HK-2 (cell line): ENCODE results near the gene NTSR1.
"Not testable (repeated sequence)": the region's sequence is repeated elsewhere in the genome, so short reads cannot be mapped to it uniquely, and the experiment has no call there.

ENCODE experiments used
- DNase-seq: peaks from one replicate; pipeline ENCODE4 v3.0.0-alpha.2; 2018; ENCODE audit not compliant: unreplicated experiment

Gene NTSR1

GRCh38 chr20:62674370-62674769, 34.3 kb upstream of the NTSR1 start:
- DNase-seq: no peak

DNA sequence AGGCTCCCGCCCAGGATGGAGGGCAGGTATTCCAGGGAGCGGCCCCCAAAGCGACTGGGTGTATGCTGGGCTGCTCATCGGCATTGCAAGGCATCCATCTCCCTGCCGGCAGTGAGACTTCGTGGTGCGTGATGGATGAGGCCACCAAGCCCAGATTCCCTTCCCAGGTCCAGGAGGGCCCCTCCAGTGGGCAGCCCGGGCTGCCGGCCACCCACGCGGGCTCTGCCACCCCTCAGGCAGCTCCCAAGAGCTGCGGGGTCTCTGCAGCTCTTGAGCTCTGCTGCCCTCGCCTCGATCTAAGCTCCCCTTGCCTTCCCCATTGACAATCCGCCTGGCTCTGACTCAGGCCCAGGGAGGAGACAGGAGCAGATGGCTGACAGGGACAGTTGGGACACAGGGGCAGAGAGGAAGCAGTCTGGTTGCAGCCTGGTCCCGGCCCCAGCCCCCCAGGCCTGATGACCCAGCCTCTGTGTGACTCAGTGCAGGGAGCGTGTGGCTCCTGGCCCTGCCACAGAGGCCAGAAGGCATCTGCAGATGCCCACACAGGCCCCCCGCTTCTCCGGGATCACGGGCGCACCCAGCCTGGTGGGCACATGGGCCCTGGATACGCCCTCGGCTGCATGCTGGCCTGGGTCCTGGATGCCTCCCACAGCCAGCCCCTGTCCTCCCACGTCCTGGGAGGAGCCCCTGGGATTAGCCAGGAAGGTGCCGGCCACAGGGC, 33.3 kb upstream of the NTSR1 start:
- DNase-seq: peak; percentile 65

DNA sequence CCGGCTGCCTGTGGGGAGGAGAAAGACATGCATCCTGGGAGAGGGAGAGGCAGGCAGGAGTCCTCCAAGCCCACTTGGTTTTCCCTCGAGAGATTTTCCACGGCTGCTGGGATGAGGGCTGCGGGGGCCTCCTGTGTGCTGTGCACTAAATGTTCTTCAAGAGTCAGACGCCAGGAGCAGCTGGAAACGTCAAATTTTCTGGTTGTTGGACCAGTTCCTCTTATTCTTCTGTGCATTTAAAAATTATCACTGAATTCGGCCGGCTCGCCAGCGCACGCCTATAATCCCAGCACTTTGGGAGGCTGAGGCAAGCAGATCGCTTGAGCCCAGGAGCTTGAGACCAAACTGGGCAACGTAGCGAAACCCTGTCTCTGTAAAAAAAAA, 32.8 kb upstream of the NTSR1 start:
- DNase-seq: no peak

GRCh38 chr20:62676976-62677375, 31.7 kb upstream of the NTSR1 start:
- DNase-seq: no peak

- no peak for DNase-seq
These were observed 31.0 kb upstream of the NTSR1 start for GRCh38 chr20:62677678-62678077.

DNA sequence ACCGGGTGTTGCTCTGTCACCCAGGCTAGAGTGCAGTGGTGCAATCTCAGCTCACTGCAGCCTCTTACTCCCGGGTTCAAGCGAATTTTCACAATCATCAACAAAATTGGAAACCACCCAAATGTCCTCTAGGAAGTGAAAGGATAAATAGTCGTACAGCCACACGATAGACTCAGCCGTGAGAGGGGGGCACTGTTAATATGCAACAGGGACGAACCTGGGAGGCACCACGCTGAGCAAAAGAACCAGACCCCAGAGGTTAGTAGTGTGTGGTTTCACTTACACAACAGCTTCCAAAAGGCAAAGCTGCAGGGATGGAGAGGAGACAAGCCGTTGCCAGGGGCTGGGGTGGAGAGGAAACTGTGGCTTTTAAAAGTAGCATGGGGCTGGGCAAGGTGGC, 30.1 kb upstream of the NTSR1 start:
- DNase-seq: no peak

- DNase-seq: no peak
These were observed 28.6 kb upstream of the NTSR1 start for GRCh38 chr20:62679978-62680589.

GRCh38 chr20:62682912-62683517, 25.6 kb upstream of the NTSR1 start:
- no peak for DNase-seq

- DNase-seq: not testable (repeated sequence)
These were observed 24.8 kb upstream of the NTSR1 start for GRCh38 chr20:62683660-62684322.

GRCh38 chr20:62684981-62685380, 23.7 kb upstream of the NTSR1 start:
- no peak for DNase-seq

- DNase-seq: no peak
These were observed 22.7 kb upstream of the NTSR1 start for GRCh38 chr20:62685781-62686555.

DNA sequence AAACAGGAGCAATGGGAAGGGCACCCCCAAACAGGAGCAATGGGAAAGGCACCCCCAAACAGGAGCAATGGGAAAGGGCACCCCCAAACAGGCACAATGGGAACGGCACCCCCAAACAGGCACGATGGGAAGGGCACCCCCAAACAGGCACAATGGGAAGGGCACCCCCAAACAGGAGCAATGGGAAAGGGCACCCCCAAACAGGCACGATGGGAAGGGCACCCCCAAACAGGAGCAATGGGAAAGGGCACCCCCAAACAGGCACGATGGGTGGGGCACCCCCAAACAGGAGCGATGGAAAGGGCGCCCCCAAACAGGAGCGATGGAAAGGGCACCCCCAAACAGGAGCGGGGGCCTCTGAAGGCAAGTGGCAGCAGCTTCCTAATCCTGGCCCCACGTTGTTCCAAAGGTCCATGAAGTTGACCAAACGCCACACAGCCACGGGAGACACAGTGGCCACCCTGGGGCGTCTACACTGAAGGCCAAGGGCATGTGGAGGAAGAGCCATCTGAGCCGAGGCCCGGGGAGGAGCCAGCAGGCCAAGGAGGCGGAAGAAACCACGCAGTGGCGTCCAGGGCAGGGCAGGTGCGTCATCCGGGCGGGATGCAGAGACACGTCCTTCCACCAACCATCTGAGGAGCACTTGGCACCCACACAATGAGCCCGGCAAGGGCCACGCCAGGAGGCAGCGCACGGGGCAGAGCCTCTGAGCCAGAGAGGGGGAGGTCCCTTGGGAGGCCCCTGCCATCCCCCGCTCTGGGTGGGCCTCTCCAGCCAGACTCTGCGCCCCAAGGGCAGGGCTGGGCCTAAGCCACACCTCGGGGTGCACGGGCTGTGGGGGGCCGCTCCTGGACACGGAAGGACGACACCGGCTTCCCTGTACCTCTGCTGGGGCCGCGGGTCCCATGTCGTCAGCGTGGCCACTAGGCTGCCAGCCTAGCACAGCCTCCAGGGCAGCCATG, 21.5 kb upstream of the NTSR1 start:
- DNase-seq: no peak

DNA sequence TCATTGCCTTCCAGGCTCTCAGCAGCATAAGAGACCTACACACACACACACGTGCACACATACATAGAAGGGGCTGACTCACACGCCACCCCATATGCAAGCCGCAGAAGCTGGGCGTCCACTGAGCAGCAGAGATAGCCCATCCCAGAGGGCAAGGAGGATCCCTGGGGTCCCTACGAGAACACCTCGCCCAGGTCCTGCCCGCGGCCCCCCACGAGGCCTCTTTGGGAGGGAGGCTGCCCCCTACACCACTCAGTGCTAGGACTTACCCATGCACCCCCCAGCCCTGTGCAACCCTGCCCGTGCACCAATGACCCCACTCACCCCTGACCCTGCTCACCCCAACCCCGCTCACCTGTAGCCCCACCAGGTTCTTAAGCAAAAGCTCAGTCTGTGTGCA, 20.6 kb upstream of the NTSR1 start:
- DNase-seq: no peak

DNA sequence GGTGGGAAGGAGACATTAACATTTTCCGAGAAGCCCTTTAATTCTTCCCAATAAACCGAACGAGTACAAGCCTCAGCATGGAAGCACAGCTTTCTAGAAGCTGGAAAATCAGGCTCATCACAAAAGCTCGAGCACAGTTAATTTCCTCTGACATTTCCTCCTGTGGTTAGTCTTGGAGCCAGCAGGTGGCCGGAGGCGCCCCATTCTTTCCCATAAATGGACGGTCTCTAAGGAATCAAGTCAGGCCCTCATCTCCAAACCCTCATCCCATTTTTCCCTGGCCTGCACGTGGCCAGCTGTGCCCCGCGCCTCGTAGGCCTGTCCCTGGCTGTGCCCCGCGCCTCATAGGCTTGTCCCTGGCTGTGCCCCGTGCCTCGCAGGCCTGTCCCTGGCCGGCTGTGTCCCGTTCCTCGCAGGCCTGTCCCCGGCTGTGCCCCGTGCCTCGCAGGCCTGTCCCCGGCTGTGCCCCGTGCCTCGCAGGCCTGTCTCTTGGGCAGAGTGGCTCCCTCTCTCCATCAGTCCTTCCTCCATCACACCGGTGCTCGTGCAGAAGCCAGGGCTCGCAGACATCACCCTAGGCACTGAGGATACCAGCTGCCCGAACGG, 19.7 kb upstream of the NTSR1 start:
- no peak for DNase-seq

GRCh38 chr20:62689861-62690260, 18.8 kb upstream of the NTSR1 start:
- DNase-seq: no peak

DNA sequence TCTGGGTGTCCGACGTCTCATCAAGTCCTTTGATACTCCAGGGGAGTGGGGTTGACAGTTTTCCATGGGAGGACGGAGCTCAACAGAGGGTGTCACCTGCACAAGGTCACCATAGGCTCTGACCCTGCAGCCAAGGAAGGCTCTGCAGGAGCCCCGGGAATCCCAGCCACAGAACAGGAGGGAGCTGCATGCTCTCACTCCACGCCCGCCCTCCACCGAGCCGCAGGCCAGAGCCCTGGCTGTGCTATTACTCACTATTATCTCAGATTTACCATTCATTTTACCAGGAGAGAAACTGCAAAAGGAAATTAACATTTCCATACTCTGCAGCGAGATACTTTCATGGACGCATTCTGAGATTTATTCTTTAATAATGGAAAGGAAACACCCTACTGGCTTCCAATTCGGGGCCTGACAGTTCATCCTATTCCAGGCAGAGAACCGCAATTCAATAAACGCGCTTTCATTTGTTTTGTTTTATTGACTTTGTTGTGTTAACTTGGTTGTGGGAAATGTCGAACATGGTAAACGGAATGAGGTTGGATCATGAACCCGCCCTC, 18.3 kb upstream of the NTSR1 start:
- DNase-seq: no peak

DNA sequence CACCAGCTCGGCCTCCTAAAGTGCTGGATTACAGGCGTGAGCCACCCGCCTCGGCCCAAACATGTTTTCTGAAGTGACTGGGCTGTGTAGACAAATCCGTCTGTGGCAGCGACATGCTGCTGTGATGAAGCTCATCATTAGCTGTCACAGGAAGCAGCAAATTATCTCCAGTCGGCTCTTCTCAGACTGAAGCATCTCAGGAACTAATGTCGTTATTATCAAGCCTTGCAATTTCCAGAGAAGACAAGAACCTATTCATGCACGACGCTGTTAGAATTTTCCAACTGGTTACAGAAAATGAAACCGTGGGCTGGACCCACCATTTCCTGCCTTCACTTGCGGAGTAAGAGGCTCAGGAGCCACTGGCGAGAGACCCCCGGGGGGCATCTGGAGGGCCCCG, 17.1 kb upstream of the NTSR1 start:
- no peak for DNase-seq

- no peak for DNase-seq
These were observed 16.5 kb upstream of the NTSR1 start for GRCh38 chr20:62692176-62692575.

DNA sequence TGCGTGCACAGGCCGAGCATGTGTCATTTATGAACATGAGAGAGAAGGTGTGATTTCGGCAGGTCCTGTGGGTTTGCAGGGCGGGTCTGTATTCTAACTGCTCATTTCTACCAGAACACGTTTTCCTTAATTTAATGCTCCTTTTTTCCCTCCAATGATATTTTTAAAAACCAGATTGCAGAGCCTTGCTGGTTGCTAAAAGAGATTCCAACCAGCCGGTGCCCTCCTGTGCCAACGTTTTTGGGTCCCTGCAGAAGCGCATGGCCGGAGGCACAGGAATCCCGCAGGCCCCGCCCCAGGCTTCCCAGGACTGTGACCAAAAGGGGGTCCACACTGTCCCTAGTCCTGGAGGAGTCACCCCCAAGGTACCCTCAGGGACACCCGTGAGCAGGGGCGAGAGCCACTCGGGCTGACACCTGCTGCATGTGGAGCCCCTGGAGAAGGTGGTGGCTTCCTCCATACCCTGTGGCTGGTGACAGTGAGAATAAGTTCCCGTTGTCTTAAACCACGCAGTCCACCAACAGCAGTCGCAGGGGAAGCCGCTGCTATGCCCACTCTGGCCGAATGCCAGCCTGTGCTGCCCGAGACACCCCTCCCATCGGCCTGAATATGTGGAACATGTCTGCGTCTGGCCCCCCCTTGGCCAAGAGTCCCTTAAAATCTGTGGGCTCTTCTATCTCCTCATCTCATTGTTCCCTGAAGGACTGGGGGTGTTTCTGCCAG, 15.7 kb upstream of the NTSR1 start:
- no peak for DNase-seq
